GM20000 (cell line): ENCODE results near the gene RBP5.

Source experiments
- DNase-seq: peaks from one replicate; pipeline ENCODE4 v3.0.0; 2012; ENCODE audit warnings: low spot score
- CTCF ChIP-seq: IDR thresholded peaks from 2 replicates; pipeline ENCODE4 v1.5.1; 2012; ENCODE audit warnings: mild to moderate bottlenecking, control low read depth; ENCODE audit errors: extremely low read depth, missing control alignments

RBP5 gene

GRCh38 chr12:7161811-7162210 is 33.1 kb upstream of the RBP5 start:
- TF ChIP-seq CTCF: no peak
- no peak for DNase-seq

- no peak for TF ChIP-seq CTCF
- DNase-seq: peak; percentile 2
Observed at GRCh38 chr12:7161327-7161726, 32.6 kb upstream of the RBP5 start.

GRCh38 chr12:7160183-7160582 is 31.5 kb upstream of the RBP5 start:
- no peak for TF ChIP-seq CTCF
- DNase-seq: no peak

GRCh38 chr12:7158781-7159609 is 30.3 kb upstream of the RBP5 start:
- DNase-seq: no peak
- no peak for TF ChIP-seq CTCF

GRCh38 chr12:7157391-7157790 is 28.7 kb upstream of the RBP5 start:
- DNase-seq: no peak
- TF ChIP-seq CTCF: no peak

GRCh38 chr12:7156259-7157197 is 27.8 kb upstream of the RBP5 start:
- no peak for TF ChIP-seq CTCF
- no peak for DNase-seq
